Activated CD8-positive, alpha-beta memory T cell treated with anti-CD3 and anti-CD28 coated beads for 4 hours (primary cell): ENCODE data around the gene SLC25A52.
"Not testable (repeated sequence)": the region's sequence is repeated elsewhere in the genome, so short reads cannot be mapped to it uniquely, and the experiment has no call there.

ENCODE experiments used
- DNase-seq, 2 donors: peaks; one replicate each; pipeline ENCODE4 v3.0.0-alpha.2; 2020; ENCODE audit warnings: low read depth in 2 of 2

SLC25A52 gene, protein sequence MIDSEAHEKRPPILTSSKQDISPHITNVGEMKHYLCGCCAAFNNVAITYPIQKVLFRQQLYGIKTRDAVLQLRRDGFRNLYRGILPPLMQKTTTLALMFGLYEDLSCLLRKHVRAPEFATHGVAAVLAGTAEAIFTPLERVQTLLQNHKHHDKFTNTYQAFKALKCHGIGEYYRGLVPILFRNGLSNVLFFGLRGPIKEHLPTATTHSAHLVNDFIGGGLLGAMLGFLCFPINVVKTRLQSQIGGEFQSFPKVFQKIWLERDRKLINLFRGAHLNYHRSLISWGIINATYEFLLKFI

DNA sequence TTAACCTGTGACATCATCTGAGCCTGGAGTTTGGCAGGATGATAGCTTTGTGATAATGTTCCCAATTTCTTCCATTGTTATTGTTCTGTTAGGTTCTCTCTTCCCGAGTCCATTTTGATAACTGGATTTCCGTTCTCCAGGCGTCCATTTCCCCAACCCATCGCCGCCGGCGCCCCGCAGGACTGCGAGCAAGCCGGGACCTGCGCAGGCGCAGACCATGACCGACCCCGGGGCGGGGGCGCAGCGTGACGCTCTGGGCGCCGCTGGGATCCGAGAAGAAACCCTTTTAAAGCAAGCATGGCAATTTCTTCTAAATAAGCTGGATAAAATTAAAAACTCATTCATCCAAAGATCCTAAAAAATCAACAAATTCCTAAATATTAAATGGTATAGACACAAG is at the start of gene SLC25A52:
SLC25A52 (minus strand) TSS at position 186 of the 400 bp plus-strand sequence. CDS start 219 bp downstream, outside the sequence.
- no peak for DNase-seq

DNA sequence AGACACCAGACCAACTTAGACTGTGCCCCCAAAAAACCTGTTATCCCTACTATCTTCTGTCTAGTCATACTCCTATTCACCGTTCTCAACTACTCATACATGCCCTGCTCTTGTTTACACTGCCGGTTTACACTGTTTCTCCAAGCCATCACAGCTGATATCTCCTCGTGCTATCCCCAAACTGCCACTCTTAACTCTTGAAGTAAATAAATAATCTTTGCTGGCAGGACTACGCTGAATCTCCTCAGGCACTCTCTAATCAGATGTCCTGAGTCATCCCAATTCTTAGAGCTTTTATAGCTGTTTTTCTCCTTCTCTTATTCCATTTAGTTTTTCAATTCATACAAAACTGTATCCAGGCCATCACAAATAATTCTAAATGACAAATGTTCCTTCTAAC is 48.4 kb upstream of the SLC25A52 start:
- DNase-seq, result not testable (repeated sequence)

DNA sequence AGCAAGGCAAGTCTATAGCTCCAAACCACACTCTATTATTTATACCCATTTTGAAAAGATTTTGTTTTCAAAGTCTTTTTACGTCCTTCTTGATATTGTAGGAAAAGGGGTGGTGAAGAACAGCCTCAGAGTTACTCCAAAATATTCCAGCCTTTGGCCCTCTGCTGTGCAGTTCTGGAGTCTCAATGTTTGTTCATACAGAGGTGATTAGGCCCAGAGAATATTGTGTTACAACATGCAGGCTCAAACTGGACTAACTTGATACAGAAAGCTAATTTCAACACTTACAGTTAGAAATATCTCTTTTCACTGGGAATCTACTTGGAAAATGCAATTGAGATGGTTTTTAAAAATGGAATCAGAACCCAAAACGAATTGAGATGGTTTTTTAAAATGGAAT is 40.4 kb upstream of the SLC25A52 start:
- DNase-seq, result no peak

DNA sequence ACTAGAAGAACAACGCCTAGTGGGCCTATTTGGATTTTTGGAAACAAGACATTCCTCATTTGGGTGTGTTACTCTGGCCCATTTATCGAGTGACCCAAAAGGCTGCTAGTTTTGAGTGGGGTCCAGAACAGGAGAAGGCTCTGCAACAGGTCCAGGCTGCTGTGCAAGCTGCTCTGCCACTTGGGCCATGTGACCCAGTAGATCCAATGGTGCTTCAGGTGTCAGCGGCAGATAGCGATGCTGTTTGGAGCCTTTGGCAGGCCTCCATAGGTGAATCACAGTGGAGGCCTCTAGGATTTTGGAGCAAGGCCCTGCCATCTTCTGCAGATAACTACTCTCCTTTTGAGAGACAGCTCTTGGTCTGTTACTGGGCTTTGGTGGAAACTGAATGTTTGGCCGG is 38.6 kb upstream of the SLC25A52 start:
- not testable (repeated sequence) for DNase-seq

DNA sequence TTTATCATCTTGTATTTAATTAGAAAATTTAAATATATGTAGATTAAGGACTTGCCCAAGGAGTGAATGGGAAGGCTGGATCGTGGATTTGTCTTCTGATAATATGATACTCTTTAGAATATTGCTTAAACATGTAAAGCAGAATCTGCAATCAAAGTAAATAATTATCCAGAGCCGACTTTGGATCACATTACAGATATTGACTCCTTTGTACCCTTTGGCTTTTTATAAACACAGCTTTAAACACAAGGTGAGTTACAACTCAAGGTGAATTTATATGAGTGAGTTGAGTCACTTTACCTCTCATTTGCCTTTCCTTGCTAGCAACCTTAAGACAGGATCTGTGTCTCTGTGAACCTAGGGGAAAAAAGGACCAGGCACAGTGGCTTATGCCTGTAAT is 37.7 kb upstream of the SLC25A52 start:
- DNase-seq, result no peak

DNA sequence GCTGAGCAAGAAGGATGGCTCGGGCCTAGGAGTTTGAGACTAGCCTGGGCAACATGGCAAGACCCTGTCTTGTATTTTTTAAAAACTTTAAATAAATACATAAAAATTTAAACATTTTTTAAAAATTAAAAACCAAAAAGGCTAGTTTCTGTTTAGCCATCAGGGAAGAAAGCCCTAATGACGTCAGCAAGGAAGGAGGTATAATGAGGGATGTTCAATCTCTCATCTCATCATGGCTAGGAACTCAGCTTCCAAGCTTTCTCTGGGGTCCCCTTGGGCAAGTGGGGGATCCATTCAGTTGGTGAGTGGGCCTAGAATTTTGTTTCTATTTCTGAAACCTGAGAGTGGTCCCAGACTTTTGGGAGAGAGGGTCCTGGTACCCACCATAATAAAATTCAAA is 35.1 kb upstream of the SLC25A52 start:
- DNase-seq, result no peak

DNA sequence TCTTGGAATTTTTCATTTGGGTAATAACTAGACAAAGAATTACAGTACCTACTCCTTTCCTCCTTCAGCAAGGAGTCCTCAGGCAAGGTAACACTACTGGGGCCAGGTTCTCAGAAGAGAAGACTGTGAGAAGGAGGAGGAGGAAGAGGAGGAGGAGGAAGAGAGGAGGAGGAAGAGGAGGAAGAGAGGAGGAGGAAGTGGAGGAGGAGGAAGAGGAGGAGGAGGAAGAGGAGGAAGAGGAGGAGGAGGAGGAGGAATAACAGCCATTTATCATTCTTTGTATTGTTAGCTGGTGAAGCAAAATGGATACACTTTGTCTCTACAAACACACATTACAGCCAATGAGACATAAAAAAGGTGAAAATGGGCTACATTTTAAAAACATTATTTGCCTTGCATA is 32.9 kb upstream of the SLC25A52 start:
- no peak for DNase-seq

DNA sequence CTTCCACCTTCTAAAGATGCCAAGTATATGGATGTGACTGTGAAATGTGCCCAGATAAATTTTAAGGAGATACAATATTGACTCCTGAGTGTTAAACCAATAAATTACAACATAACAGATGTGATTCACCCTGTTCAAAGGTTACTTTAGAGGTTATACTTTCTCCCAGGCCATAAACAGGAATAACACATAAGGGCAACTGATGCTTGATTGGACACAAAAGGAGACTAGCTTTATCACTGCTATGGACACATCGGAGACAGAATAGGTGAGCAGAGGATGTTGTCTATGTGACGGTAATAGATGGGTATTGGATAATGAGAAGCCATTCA is 31.9 kb upstream of the SLC25A52 start:
- DNase-seq, result no peak

DNA sequence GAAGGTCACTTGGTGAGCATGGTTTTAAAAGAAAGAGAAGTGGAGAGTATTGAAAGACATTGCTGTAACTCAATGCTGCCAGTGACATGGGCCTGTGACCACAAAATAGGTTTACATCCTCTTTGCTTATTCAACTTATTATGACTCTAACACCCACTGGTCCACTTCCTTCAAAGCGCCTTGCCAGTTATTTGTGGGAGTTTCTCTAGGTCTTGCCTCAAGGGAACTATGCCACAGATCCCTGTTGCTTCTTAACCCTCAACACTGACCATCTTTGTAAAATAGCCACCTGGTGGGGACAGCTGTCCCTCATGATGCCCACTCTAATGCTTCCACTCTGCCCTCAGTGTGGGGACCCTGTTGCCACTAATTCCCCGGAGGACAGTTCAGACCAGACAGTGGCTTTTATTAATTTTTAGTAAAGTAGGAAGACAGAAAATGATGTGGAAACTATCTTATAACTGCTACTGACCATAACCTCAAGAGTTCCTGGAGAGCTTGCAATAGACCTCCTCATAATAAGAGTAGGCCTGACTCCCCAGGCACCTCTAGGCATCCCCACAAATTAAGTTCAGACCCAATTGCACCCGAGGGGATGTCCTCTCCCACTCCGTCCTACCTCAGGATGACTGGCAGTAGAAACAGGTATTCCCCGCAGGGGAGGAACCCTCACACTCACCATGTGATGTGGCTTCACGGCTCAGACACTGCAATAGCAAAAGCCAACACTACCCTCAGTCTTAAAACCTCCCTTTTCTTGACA is 31.3 kb upstream of the SLC25A52 start:
- no peak for DNase-seq

DNA sequence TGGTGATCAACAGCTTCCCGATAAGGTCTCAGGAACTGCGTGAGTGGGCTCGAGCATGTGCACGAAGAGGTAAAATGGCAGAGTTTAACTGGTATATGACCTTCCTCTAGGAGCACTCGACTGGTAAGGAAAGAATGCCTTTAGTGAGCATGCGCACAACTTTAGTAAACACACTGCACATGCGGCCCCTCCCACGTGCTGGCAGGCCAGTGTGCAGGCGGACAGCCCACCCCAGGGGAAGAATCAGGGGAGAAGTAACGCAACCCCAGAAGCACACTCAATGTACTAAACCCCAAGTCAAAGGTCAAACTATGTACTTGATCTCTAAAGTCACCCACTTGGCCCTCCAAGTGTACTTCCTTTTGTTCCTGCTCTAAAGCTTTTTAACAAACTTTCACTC is 28.7 kb upstream of the SLC25A52 start:
- no peak for DNase-seq

DNA sequence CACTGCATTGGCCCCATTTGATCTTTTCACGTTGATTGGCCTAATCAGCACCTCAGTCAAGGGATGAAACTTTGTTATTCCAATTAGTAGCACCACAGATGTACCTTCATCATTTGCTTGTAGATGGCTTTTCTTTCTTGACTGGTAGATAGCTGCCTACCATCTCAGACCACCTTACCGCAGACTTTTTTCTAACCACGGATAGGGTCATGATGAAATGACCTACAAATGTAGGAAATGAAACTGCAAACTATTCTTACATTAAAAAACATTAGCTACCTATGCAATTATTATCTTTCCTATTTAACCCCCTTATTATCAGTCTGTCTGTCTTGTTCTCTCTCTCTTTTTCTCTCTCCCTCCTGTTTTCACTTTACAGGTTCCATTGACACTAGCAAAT is 22.4 kb upstream of the SLC25A52 start:
- no peak for DNase-seq

DNA sequence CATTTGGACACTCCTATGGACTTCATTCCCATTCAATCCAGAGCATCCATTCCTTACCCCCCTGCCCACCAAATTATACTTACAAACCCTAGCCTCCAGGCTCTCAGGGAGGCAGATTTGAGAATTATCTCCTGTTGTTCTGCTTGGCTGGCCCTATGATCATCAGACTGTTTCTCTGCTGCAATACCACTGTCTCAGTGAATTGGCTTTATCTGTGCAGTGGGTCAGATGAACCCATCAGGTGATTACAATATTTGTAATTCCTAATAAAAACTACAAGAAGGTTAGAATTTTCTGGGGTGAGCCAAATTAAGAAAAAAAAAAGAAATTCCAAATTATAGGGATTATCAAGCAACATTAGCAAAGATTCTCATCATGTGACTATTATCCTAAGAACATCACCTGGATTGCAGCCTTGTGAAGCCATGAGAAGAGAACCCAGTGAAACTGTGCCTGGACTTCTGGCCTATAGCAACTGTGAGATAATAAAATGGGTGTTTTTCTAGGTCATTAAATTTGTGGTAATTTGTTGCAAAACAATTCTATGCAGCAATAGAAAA is 17.8 kb upstream of the SLC25A52 start:
- no peak for DNase-seq

DNA sequence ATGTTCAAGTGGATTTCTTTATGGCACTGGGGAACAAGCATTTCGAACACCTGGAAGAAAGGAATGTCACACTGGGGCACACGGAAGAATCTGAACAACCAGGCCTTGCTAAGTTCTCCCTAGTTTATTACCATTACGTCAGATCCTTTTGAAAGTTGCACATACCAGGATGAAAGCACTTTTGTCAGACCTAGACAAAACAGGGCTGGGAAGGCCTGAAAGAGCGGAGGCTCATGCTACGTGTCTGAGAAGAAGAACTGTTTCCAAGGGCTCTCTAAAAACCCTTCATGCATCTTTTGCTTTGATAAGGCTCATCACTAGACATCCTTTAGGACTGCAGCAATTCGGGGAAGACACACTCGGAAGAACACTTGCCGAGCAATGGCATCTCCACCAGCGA is 15.4 kb upstream of the SLC25A52 start:
- no peak for DNase-seq

DNA sequence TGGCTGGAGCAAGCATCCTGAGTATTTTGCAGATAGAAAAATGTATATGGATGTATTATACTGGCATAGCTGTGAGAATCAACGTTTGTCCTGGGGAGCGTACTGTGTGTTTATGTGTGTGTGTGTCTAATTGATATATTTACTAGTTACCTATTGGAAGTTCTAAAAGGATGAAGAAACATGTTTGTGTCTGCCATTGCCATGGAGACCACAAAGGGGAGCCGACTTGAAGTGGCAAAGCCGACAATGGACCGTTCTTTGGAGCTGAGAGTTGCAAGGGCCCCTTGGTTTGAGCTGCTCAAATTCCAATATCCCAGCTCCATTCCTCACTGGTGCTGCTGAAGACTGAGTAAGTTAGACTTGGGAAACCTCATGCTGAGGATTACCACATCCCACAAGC is 14.3 kb upstream of the SLC25A52 start:
- DNase-seq, result no peak

DNA sequence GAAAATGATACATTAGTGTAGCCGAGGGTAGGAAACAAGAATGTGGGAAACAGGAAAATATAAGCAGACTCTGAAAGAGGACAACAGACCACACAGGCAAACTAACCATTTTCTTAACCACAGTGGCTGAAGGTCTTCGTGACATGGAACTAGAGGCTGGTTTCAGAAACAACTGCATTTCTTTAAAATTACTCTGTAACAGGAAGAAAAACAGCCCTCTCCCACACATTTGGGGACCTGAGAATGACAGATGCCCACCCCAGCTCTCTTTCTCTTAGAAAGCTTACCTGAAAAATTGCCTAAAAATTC is 13.8 kb upstream of the SLC25A52 start:
- DNase-seq, result no peak

DNA sequence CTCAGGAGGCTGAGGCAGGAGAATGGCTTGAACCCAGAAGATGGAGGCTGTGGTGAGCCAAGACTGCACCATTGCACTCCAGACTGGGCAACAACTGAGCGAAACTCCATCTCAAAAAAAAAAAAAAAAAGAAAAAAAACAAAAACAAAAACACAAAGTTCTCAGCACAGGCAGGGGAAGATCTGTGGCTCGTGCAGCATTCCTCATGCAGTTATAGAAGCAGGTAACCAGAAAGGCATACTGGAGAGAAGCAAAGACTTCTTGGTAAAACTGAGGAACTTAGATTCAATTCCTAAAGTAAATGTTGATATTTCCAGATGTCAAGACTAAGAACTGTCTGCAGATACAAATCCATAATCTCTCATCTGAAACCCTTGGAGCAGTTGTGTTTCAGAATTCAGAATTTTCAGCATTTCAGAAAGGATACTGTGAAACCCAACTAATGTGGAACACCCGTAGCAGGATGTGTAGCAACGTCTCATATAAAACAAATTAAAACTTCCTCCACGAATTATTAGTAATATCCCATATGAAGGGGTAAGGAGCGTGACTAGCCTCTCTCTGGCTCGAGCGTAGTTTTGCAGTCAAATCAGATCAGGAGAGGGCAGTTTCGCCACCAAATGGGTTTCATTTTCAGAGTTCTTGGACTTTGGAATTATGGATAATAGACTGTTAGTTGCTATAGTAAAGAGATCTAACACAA is 13.2 kb upstream of the SLC25A52 start:
- DNase-seq, result no peak

DNA sequence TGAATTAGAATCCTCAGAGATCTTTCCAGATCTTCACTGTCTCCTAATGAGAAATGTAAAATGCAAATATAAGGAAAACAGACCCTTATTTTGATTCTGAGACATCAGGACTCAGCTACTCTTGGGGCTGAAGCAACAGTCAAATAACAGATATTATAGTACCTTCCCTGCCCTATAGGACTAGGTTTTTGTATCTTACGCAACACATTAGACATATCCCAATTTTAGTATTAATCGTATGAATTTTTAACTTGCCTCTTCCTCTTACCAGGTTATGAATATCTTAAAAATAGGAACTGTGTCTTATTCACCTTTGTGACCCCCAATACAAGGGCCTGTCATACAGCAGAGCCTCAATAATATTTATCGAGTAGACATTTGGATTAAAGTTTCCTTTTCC is 12.0 kb upstream of the SLC25A52 start:
- DNase-seq, result no peak

DNA sequence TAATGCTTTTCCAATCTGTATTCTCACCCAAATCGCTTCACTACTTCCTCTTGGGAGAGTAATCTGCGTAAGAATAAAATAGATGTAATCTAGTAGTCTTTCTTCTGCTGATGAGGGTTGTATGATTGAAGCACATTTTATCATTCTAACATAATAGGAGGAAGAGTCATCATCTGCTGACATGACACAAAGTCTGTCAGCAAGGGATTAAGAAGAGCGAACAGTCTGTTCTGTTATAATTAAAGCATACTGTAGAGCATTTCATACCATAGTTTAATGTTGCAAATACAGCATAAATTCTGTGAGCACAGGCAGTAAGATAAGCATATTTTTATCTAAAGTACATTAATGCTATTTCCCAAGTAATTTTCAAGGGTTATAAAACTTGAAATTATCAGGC is 10.4 kb downstream of the SLC25A52 start:
- no peak for DNase-seq

DNA sequence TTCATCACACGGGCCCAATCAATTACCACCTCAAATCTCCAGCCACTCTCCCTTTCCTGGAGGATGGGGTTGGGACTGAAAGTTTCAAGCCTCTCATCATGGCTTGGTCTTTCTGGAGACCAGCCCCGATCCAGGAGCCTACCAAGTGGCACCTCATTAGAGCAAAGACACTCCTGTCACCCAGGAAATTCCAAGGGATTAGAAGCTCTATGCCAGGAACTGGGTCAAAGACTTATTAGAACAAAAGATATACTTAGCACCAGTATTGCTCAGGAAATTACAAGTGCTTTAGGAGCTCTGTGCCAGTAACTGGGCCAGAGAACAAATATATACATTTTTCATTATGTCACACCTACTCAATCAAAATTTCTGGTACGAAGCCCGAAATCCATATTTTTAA is 14.3 kb downstream of the SLC25A52 start:
- no peak for DNase-seq

DNA sequence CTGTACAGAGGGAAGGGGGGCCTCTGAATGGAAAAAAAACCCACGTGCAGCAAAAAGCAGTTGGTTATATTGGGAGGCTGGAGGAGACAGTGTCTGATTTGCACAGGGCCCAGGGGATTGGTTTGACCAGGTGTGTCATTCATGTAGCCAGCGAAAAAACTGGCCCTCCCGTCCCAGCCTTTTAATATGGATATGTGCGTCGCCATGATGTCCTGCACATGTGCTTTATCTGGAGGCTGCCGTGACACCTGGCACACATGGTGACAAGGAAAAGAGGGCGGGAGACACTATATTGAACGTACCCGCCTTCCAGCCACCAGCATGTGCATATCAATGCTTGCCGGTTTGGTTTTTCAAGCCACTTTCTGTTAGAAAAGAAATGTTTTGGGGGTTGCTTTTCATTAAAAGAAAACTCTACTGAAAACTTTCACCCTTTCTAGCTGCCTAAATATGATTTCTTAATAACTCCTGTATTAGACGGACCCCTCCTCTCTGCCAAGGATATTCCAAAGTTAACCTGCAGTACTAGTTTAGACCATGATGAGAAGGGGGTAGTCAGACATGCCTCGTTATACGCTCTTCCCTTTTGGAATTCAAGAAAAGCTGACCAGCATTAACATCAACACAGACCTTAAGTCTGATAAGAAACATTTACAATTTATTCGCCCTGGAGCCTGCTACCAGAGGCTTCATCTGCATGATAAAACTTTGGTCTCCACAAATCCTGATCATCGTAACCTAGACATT is 16.2 kb downstream of the SLC25A52 start:
- no peak for DNase-seq

DNA sequence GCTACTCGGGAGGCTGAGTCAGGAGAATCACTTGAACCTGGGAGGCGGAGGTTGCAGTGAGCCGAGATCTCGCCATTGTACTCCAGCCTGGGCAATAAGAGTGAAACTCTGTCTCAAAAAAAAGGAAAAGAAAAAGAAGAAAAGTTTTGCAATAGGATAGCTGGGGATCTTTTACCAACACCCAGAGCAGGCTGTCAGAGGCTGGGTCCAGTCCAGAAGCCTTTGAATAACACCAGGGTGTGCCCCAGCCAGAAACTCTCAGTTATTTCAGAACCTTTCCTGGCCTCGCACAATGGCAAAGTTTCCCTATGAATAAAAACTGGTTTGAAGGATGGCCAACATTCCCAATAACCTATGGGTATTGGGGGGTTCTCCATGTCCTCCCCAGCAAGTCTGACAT is 17.1 kb downstream of the SLC25A52 start:
- not testable (repeated sequence) for DNase-seq

DNA sequence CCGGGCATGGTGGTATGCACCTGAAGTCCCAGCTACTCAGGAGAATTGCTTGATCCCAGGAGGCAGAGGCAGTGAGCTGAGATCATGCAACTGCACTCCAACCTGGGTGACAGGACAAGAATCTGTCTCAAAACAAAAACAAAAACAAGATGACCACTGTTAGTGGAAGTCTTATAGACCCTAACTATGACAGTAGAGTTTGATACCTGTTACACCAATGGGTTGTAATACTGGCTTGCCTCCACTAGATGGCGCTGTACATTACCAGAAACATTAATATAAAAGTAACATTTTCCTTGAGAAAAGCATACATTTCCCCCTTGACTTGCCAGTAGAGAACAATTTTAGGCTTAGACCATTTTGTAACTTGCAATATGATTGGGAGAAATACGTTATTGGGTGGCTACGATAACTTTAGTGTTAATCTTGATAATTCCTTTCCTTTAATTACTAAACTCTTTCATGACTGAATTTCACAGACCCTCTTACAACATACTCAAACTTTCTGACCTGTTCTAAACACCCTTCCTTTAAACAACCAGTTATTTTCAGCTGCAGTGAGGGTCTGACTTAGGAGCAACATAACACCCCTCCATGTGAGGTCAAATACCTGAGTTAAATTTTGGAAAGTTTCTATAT is 19.5 kb downstream of the SLC25A52 start:
- DNase-seq, result peak; percentile 7 to 10
